ENCODE data around the gene MACROD1.

DNA sequence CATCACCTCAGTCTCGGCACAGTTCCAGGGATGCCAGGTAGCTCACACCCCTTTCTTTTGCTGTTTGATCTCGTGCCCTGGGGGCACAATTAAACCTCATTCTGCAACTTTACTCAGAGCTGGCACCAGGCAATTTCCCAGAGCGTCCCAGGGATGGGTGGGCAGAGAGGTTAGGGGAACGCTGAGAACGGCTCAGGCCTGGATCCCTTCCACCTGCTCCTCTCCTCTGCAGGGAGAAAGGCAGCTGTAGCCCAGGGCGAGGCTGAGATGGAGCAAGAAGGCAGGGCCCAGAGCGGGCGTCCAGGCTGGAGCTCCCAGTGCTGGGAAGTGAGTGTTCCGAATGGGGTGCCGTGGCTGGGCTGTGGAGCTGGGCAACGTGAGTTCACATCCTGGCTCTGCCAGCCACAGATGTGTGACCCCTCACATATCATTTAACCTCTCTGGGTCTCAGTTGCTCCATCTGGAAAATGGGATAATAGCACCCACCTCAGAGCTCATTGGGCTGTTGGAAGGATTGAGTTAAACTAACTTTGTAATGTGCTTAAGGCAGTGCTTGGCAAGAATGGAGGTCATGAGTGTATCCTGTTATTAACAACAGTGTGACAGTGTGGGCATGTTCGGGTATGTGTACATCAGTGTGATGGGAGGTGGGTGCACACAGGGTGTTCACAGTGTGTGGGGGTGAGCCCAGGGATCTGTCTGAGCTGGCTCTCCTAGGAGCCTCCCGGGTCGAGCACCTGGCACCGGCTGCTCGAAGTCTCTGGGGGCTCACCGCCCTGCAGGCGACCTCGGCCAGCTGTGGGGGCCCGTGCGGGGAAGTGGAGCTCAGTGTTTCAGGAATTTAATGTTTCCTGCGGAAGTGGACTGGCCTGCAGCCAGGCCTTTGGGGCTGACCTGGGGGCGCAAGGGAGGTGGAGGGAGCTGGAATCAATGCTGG, 164.2 kb downstream of the MACROD1 start:
- TF ChIP-seq, protein P1, sequence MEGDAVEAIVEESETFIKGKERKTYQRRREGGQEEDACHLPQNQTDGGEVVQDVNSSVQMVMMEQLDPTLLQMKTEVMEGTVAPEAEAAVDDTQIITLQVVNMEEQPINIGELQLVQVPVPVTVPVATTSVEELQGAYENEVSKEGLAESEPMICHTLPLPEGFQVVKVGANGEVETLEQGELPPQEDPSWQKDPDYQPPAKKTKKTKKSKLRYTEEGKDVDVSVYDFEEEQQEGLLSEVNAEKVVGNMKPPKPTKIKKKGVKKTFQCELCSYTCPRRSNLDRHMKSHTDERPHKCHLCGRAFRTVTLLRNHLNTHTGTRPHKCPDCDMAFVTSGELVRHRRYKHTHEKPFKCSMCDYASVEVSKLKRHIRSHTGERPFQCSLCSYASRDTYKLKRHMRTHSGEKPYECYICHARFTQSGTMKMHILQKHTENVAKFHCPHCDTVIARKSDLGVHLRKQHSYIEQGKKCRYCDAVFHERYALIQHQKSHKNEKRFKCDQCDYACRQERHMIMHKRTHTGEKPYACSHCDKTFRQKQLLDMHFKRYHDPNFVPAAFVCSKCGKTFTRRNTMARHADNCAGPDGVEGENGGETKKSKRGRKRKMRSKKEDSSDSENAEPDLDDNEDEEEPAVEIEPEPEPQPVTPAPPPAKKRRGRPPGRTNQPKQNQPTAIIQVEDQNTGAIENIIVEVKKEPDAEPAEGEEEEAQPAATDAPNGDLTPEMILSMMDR (IDR thresholded peaks at IDR 0.05; ENCODE audit: insufficient read depth, low read depth, low read length): no peak
- no peak for TF ChIP-seq EZH2 (IDR thresholded peaks at IDR 0.05; ENCODE audit: insufficient read depth, low read length)

Data from astrocyte (in vitro differentiated cells and primary cell).